Left ventricle myocardium inferior (tissue), 1 donor: ENCODE data around the gene LRMDA. TPM values are rescaled to one million over a fixed set of nuclear protein-coding genes. Genes with fewer than 3 reads are reported as not detected.

Experiments used
- DNase-seq: peaks from one replicate; pipeline ENCODE4 v3.0.0-alpha.2; 2020
- H3K27ac ChIP-seq: fragments of 200-600 bp; replicated peaks from 2 replicates; pipeline ENCODE4 v1.8.0; 2021
- H3K27me3 ChIP-seq: fragments of 200-600 bp; 2 replicates; pipeline ENCODE4 v1.8.0; 2021; ENCODE audit warnings: low read depth
- H3K36me3 ChIP-seq: fragments of 200-600 bp; 2 replicates; pipeline ENCODE4 v1.8.0; 2021
- H3K4me1 ChIP-seq: fragments of 200-600 bp; 2 replicates; pipeline ENCODE4 v1.8.0; 2021
- H3K4me3 ChIP-seq: fragments of 200-600 bp; 2 replicates; pipeline ENCODE4 v1.8.0; 2021; ENCODE audit warnings: mild to moderate bottlenecking, moderate library complexity
- H3K9me3 ChIP-seq: fragments of 200-600 bp; replicated peaks from 2 replicates; pipeline ENCODE4 v1.8.0; 2021
- intact Hi-C: fragments of 100-400 bp; cut with micrococcal nuclease; formaldehyde crosslinking; loops from one replicate; pipeline ENCODE4 v1.11.0; 2022
- total RNA-seq: library from RNA; stranded (reverse); fragmentation: NEBNext Ultra II Directional; extraction: Animal tissue kit (Norgen Biotek cat#: 25700); gene quantifications from one replicate; pipeline ENCODE4 v1.2.1, GENCODE V29; 2021
- TF ChIP-seq, protein P1 (sequence below): fragments of 200-600 bp; IDR thresholded peaks from 2 replicates; pipeline ENCODE4 v1.8.0; 2021; ENCODE audit warnings: antibody characterized with exemption, mild to moderate bottlenecking, borderline replicate concordance
- donor health status: DM: no; HTN: yes; CAD: no; lungs with severe emphysema.

Gene LRMDA
- total RNA-seq, 1 donor from 2014 or later, result 18.7 TPM

DNA sequence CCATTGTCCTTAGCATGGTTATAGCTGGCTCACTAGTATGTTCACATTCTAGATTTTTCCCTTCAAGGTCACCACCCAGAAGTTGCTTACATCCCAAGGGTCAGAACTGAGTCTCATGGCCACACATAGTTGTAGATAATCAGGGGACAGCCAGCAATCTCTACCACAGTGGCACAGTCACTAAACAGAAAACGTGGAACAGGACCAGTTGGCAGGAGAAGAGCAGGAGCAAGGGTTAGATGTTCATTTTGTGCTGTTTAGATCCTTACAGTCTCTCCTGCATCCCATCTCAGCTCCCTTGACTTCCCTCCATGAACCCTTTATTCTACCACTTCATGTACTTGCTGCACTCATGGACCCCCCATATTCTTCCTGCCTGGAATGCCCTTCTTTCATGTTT is 73.9 kb downstream of the LRMDA start:
- H3K4me1 ChIP-seq, result peaks cover 7% of the 10 kb centered on the region
- H3K4me3 ChIP-seq, result no peak overlapping the region
- intact Hi-C loops, result no loop called here
- H3K27ac ChIP-seq, result no peak overlapping the region
- TF ChIP-seq, protein P1, sequence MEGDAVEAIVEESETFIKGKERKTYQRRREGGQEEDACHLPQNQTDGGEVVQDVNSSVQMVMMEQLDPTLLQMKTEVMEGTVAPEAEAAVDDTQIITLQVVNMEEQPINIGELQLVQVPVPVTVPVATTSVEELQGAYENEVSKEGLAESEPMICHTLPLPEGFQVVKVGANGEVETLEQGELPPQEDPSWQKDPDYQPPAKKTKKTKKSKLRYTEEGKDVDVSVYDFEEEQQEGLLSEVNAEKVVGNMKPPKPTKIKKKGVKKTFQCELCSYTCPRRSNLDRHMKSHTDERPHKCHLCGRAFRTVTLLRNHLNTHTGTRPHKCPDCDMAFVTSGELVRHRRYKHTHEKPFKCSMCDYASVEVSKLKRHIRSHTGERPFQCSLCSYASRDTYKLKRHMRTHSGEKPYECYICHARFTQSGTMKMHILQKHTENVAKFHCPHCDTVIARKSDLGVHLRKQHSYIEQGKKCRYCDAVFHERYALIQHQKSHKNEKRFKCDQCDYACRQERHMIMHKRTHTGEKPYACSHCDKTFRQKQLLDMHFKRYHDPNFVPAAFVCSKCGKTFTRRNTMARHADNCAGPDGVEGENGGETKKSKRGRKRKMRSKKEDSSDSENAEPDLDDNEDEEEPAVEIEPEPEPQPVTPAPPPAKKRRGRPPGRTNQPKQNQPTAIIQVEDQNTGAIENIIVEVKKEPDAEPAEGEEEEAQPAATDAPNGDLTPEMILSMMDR, result no peak
- no peaks in the 10 kb centered on the region for H3K9me3 ChIP-seq
- no peak for DNase-seq
- H3K27me3 ChIP-seq, result no peaks in the 10 kb centered on the region
- H3K36me3 ChIP-seq, result no peaks in the 10 kb centered on the region

DNA sequence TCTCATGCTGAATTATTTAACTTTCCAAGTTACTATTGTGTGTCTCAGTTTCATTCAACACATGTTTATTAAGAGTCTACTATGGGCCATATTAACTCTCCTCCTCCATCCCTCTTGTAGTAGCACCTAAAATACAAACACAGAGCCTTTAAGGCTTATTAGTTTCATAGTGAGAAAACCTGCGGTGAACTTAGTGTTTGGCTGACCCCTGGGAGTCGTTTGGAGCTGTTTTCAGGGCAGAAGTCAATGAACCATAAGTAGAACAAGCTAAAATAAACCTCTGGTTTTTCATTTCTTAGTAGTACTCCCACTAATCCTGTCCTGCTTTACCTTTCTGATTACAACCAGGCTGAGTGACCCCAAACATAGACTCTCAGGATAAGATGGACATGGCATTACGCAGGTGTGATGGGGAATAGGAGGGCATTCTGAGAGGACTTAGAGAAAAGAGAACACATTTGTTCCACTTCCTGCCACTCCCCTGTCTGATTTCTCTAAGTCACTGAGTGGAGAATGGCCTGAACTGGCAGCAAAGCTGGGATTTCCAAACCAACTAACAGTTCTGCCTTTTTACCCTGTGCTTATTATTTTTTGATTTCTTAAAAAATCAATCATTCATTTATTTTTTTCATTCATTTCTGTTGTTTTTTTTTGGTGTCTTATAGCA is 74.5 kb downstream of the LRMDA start:
- H3K27me3 ChIP-seq, result no peaks in the 10 kb centered on the region
- H3K27ac ChIP-seq, result no peak overlapping the region
- TF ChIP-seq, protein P1, result no peak
- H3K4me3 ChIP-seq, result no peak overlapping the region
- no peaks in the 10 kb centered on the region for H3K9me3 ChIP-seq
- no peak for DNase-seq
- peaks cover 7% of the 10 kb centered on the region for H3K4me1 ChIP-seq
- H3K36me3 ChIP-seq, result no peaks in the 10 kb centered on the region
- intact Hi-C loops, result no loop called here

GRCh38 chr10:75506930-75507329 is 75.5 kb downstream of the LRMDA start:
- no peaks in the 10 kb centered on the region for H3K36me3 ChIP-seq
- H3K27ac ChIP-seq, result no peak overlapping the region
- no peak for DNase-seq
- no peak overlapping the region for H3K4me3 ChIP-seq
- peaks cover 7% of the 10 kb centered on the region for H3K4me1 ChIP-seq
- no peaks in the 10 kb centered on the region for H3K27me3 ChIP-seq
- TF ChIP-seq, protein P1, result no peak
- intact Hi-C loops, result no loop called here
- H3K9me3 ChIP-seq, result no peaks in the 10 kb centered on the region

- Histone ChIP-seq H3K4me3 (no peak overlapping the region), H3K27me3 (no peaks in the 10 kb centered on the region), H3K4me1 (peaks cover 7% of the 10 kb centered on the region), H3K9me3 (no peaks in the 10 kb centered on the region), H3K36me3 (no peaks in the 10 kb centered on the region), H3K27ac (no peak overlapping the region)
- TF ChIP-seq, protein P1, result no peak
- intact Hi-C loops, result no loop called here
- DNase-seq, result no peak
Observed at GRCh38 chr10:75507469-75507868, 76.0 kb downstream of the LRMDA start.

DNA sequence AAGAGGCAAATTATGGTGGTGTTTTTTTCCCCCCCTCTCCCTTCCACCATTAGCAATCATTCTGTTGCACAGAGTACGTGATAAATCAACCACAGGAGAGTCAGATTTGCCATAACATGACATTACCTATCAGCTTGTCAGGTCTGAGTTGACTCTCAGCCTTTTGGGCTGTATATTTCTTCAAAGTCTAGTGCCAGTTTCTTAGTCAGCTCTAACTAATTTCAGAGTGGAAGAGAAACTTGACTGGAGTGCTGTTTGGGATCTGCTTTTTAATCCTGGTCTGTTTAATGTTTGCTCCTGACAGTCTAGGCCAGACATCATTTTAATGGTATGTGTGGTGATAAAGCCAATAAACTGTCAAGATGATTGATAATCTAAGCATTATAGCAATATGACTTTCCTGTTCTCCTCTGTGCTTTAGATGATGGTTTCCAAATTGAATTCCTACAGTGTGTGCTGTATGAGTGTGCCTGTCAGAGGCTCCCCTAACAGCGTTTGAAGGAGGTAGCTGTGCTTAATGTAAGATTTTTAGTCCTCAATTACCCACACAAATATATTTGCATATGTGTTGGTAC is 76.9 kb downstream of the LRMDA start:
- DNase-seq, result no peak
- Histone ChIP-seq H3K27me3 (no peaks in the 10 kb centered on the region), H3K36me3 (no peaks in the 10 kb centered on the region), H3K4me3 (no peak overlapping the region), H3K27ac (no peak overlapping the region), H3K4me1 (peaks cover 7% of the 10 kb centered on the region), H3K9me3 (no peaks in the 10 kb centered on the region)
- TF ChIP-seq, protein P1, result no peak
- intact Hi-C loops, result no loop called here
